ENCODE measurements around the gene TMEM233. TPM values are rescaled to one million over a fixed set of nuclear protein-coding genes. Genes with fewer than 3 reads are reported as not detected.
"Not testable (repeated sequence)": the region's sequence is repeated elsewhere in the genome, so short reads cannot be mapped to it uniquely, and the experiment has no call there.

Gene TMEM233
- total RNA-seq, 1 donor from 2014 or later = 1.2 TPM

DNA sequence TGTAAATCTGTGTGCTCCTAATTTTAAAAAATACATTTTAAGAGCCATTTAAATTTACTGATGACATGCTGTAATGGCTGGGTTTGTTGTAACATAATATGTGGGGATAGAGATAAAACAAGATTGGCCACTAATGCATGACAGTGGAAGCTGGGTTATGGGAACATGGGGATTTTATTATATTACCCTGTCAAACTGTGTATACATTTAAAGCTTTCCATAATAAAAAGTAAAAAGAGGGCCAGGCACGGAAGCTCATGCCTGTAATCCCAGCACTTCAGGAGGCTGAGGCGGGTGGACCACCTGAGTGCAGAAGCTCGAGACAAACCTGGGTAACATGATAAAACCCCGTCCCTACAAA is 9.1 kb downstream of the TMEM233 start:
- DNase-seq (ENCODE audit: low spot score) = no peak
- intact Hi-C loops (cut with DNase I) = no loop called here

DNA sequence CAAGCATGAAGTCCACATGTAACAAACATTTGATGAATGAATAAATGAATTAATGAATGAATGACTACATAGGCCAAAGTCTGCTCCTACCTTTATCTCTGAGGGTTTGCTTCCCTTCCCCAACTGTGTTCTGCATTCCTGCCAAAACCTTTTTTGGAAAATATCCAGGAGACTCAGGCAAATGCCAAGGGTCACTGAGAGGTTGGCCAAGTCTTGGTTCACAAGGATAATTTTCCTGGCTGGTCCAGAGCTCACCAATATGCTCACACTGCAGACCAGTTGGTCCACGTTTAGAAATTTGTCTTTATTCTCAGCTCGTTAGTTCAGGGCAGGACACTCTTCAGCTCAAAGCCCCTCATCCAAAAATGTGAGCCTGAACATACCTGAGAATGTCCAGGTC is 10.2 kb downstream of the TMEM233 start:
- intact Hi-C loops (cut with DNase I) = no loop called here
- no peak for DNase-seq (ENCODE audit: low spot score)

DNA sequence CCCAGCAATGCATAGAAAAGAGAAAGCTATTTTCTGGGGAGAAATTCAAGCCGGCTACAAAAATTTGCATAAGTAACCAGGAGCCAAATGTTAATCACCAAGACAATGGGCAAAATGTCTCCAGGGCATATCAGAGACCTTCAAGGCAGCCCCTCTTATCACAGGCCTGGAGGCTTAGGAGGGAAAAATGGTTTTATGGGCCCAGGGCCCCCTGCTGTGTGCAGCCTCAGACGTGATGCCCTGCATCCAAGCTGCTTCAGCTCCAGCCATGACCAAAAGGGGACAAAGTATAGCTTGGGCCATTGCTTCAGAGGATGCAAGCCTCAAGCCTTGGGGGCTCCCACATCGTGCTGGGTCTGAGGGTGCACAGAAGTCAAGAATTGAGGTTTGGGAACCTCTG is 15.8 kb downstream of the TMEM233 start:
- intact Hi-C loops (cut with DNase I) = no loop called here
- no peak for DNase-seq (ENCODE audit: low spot score)

DNA sequence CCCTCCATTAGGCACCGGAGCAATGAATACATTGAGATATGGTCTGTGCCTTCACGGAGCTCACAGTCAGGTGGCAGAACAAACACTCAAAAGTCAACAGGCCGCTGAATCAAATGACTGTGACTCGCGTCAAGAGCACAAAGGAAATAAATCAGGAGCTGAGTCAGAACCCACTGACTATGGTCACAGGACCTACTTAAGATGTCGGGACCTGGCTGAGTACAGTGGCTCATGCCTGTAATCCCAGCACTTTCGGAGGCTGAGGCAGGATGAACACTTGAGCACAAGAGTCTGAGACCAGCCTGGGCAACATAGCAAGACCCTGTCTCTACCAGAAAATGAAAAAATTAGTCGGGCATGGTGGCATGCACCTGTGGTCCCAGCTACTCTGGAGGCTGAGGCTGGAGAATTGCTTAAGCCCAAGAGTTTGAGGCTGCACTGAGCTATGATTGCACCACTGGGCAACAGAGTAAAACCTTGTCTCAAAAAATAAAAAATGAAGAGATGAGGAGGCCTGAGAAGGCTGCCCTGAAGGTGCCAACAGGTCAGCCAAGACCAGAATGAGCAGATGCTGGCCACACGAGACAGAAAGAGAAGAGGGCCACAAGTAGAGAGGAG is 19.9 kb downstream of the TMEM233 start:
- intact Hi-C loops (cut with DNase I) = no loop called here
- DNase-seq (ENCODE audit: low spot score) = no peak

DNA sequence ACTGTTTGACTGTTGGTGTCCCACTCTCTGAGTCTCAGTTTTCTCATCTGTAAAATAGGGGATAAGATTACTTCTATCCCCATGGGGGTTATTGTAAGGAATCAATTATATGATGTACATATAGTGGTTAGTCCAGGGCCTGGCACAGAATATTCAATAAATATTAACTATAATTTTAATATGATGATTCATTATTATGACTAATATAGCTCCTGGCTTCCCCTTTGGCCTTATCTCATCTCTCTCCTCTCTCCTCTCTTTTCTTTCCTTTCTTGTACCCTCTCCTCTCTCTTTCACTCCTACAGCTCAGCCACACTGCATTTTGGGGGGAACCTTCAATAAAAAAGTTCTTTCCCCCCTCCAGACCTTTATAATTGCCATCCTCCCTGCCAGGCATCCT is 21.1 kb downstream of the TMEM233 start:
- DNase-seq (ENCODE audit: low spot score) = no peak
- intact Hi-C loops (cut with DNase I) = no loop called here

DNA sequence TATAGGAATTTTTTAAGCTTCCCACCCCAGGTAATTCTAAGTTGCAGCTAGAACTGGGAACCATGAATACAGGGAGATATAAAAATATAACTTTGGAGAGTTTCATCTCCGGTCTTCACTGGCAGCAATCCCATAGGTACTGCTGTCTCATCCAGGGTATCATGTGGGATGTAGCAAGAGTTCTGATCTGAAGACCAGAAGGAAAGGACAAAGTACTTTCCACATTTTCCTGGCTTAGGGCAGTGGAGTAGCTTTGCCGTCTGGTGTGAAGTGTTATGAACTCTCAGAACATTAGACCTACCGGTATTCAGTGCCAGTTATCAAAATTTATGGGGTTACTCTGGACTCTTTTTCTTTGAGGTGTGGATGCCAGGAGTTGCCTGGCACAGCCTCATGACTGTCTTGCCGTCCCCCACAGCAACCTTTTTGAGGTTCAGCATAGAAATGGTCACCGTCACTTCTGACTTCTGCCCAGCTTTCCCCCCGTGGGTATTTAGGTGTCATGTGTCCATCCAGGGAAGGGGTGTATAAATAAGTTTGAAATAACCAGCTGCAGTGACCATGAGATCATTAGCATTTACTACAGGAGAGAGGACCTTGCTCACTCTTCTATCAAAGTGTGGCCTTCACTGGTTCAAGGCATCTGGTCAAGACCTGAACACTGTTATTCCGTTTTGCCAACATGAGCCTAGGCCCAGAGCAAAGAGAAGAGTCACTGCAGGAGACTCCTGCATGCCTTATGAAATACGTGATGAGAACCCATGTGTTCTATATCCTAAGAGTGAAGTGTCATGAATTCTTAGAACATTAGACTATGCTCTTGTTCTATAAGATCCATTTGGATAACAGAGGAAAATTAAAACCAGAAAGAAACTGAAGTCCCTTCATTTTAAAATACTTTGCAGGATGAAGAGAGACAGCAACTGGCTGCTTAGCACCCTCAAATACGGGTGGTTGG is 22.2 kb downstream of the TMEM233 start:
- DNase-seq (ENCODE audit: low spot score) = no peak
- intact Hi-C loops (cut with DNase I) = no loop called here

DNA sequence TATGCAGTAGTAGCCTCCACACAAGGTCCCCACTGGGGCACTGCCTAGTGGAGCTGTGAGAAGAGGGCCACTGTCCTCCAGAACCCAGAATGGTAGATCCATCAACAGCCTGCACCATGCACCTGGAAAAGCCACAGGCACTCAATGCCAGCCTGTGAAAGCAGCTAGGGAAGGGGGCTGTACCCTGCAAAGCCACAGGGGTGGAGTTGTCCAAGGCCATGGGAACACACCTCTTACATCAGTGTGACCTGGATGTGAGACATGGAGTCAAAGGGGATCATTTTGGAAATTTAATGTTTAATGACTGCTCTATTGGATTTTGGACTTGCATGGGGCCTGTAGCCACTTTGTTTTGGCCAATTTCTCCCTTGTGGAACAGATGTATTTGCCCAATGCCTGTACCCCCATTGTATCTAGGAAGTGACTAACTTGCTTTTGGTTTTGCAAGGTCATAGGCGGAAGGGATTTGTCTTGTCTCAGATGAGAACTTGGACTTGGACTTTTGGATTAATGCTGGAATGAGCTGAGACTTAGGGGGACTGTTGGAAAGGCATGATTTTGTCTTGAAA is 24.8 kb downstream of the TMEM233 start:
- DNase-seq (ENCODE audit: low spot score); intact Hi-C loops (cut with DNase I): not testable (repeated sequence)

DNA sequence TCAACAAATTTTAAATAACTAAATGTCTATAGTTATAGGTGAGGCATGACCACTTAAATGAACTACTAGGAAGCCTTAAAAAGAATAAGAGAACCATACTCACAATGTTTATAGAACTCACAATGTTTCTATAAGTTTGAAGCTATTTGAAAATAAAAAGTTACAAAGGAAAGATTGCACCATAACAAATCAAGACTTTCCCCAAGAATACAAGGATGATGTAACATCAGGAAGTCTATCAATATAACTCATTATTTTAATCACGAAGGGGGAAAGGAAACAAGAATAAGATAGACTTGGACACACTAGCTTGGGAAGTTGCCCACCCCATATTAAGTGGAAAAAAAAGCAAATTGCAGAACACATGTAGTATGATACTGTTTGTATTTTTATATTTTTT is 26.9 kb downstream of the TMEM233 start:
- intact Hi-C loops (cut with DNase I) = no loop called here
- DNase-seq (ENCODE audit: low spot score) = no peak

DNA sequence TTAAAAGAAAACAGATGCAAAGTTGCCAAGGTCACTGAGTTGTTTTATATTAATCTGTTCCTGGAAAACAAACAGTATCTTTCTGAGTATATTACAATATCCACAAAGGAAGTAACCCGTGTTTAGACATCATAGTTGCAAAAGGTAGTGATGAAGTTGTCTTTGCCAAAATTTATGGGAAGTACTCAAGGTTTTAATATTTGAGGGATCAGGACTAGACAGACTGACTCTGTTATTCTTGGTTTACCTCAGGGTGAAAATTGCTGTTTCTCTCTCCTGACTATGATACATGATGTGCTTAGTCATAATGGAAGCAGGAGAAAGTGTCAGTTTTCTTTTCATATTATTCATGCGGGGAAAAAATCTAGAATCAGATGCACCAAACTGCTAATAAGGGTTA is 28.3 kb downstream of the TMEM233 start:
- DNase-seq (ENCODE audit: low spot score) = no peak
- intact Hi-C loops (cut with DNase I) = no loop called here

DNA sequence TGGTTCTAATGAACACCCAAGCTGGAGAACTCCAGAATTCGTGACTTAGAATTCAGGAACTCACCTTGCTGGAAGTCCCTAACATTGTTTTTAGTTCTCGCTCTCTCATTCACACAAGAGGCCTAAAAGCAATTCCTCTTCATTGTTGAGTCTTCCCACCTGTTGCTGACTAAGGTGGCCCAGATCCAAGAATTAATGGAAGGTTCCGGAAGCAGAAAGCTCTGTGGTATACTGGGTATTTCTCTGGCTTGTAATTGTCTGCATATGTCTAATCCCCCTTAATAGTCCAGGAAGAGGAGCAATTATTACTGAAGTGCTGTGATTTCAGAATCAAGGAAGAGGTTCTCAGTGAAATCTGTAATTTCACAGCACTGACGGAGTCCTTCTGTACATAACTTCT is 31.4 kb downstream of the TMEM233 start:
- intact Hi-C loops (cut with DNase I) = no loop called here
- no peak for DNase-seq (ENCODE audit: low spot score)

DNA sequence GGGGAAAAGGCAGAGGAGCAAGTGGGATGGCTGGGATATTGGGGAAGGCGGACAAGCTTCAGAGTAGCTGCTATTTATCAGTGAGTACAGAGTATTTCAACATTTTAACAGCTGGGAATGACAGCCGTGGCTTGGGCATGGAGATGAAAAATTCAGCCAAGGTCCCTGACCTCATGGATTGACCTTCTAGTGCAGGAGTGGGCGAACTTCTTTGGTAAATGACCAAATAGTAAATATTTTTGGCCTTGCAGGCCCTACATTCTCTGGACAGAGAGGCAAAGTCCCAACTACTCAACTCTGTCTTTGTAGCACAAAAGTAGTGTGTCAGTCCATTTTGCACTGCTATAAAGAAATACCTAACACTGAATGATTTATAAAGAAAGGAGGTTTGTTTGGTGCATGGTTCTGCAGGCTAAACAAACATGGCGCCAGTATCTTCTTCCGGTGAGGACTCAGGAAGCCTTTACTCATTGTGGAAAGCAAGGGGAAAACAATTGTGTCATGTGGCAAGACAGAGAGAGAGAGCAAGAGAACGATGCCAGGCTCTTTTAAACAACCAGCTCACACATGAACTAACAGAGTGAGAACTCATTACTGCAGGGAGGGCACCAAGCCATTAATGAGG is 33.6 kb downstream of the TMEM233 start:
- intact Hi-C loops (cut with DNase I) = no loop called here
- no peak for DNase-seq (ENCODE audit: low spot score)

DNA sequence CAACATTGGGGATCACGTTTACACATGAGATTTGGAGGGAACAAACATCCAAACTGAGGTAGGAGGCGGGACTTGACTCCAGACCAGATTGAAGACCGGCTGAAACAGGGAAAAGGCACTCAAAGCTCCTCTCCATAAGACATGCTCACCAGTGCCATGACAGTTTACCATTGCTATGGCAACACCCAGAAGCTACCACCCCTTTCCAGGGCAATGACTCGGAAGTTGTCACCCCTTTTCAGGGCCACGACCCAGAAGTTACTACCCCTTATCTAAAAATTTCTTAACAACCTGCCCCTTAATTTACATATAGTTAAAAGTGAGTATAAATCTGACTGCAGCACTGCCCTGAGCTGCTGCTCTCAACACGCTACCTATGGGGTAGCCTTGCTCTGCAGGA is 34.1 kb downstream of the TMEM233 start:
- DNase-seq (ENCODE audit: low spot score) = no peak
- intact Hi-C loops (cut with DNase I) = no loop called here

DNA sequence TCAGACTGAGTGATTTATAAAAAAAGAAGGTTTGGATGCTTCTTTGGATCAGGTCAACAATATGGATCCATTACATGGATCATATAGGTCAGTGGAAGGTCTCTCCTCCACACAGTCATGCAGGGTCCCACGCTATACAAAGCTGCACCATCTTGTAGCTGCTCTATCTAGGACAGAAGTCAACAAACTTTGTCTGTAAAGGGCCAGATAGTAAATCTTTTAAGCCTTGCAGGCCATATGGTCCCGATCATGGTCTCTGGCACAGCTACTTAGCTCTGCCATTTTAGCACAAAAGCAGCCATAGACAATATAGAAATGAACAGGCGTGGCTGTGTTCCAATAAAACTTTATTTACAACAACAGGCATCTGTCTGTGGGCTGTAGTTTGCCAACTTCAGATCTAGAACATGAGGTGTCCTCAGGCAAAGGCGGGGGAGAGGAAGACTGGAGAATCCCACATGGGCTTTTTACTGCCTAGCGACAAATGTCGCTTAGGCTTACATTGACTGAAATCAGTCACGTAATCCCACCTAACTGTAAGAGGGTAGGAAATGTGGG is 36.7 kb downstream of the TMEM233 start:
- no peak for DNase-seq (ENCODE audit: low spot score)
- intact Hi-C loops (cut with DNase I) = no loop called here

DNA sequence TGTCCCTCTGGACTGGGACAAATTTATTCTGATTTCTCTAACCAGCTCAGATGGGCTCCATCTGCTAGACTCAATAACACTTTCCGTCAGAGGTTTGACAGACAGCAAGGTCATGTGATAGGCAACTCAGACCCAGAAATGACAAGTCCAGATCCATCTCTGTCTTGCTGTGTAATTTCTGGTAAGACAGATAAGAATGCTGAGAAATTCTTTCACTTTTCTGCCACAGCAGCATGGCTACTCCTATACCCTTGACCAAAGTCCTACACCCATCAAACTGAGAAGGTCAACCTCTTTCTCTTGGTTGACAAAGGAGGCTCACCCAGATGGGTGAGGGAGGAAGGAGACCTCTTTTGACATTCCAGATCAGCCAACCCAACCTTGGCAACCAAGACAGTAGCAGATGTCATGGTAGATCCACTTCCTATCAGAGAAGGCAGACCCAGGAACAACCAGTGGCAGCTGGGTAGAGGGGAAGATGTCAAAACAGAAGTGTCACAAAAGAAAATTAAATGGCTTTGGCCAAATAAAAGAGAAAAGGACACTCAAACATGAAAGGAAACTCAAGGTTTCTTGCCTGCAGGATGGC is 37.5 kb downstream of the TMEM233 start:
- no peak for DNase-seq (ENCODE audit: low spot score)
- intact Hi-C loops (cut with DNase I) = no loop called here

DNA sequence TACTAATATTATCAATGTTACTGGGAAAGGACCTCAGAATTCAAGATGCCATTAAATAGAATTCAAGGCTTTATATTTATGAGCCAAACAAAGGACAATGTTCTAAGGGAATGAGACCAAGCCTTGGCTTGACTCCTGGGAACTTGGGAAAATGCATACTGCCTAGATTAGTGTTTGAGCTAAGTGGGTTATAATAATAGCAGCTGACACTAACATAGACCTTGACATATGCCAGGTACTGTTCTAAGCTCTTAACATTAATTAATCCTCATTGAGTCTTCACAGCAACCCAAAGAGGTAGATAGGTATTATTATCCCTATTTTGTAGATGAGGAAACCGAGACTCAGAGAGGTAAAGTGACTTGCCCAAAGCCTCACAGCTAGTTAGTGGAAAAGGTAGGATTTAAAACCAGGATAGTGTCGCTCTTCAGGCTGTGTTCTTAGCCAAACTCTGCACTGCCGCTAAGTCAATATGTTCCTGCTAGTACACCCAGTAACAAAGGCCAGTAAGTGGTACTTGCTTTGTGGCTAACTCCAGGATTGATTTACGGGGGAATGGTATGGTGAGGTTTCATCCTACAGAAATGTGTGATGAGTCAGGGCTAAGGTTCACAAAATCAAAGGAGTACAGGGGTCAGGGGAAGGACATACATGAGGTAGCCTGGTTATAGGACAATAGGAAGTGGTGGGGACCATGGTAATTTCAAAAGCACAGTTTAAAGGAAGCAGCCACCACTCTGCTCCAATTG is 38.5 kb downstream of the TMEM233 start:
- DNase-seq (ENCODE audit: low spot score) = no peak
- intact Hi-C loops (cut with DNase I) = no loop called here

DNA sequence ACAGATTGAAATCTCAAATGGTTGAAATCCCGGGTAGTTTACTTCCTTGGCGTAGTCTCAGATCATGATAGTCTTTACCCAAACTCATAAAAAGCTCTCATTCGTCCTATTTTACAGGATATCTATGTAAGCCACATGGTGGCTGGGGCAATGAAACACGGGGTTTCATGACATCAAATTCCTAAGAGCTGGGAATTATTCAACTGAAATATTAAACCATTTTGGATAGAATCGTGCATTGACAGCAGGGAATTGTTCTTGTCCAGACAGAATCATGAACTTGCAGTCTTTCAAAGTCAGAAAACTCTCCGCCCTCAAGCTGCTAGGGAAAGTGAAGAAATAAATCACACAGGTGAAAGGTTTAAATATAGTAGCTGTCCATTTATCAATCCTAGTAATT is 41.2 kb downstream of the TMEM233 start:
- DNase-seq (ENCODE audit: low spot score) = no peak
- intact Hi-C loops (cut with DNase I) = no loop called here

DNA sequence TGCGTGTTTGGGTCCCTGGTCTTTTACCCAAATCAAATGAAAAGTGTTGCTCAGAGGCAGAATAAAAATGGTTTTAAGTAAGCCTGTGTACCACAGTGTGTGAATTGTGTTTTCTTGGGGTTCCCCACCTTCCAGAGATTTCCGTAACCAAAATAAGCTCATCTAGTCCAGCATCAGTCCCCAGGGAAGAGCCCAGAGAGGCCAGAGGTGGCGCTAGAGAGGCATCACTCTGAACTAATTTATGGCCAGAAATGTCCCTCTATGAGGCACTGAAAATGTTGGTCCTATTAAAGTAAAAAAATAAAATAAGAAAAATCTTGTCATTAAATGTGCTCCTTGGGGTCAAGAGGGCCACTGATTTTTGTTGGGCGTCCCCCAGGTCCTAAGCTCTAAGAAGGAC is 49.4 kb downstream of the TMEM233 start:
- intact Hi-C loops (cut with DNase I) = no loop called here

DNA sequence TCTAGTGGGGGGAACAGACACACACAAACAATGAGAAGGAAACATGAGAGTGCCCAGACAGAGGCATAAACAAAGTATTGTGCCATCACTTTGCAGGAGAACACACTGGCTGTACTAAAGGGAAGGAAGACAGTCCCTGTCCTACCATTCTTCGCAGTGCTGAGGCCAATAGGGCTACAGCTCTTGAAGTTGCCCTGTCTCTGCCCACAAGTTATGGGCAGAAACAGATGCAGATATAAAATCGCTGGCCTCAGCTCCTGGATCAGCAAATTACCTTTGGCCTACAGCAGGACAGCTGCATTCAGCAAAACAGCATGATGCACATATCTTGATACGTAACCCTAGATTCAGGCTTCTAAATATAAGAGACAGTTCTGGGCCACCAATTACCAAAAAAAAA is 51.4 kb downstream of the TMEM233 start:
- DNase-seq (ENCODE audit: low spot score) = no peak
- intact Hi-C loops (cut with DNase I) = no loop called here

More for the DNA sequence above, 49.4 kb downstream of the TMEM233 start:
- DNase-seq (ENCODE audit: low spot score) = no peak

DNA sequence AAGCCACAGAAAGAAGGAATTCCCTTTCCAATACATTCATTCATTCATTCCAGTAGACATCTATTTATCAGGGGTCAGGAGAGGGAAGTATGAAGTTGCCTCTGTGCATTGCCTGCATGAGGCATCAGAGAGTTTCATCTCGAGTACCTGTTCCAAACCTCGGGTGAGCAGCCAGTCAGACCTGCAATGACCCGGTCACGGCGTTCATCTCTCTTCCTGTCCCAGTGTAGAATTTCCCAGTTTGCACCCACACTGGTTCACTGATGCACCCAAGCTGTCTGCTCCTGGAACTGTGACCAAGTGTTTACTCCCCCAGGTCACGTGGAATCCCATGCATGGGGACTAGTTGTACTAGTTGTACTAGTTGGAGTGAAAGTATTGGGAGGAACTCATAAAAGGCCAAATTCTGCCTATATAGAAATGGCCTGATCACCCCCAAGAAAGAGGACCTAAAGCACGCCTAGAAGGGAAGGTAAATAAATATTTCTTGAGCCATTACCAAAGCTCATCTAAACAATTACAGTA is 52.0 kb downstream of the TMEM233 start:
- intact Hi-C loops (cut with DNase I) = no loop called here
- no peak for DNase-seq (ENCODE audit: low spot score)
